H1 (cell line): ENCODE data around the gene SLC2A8. TPM values are rescaled to one million over a fixed set of nuclear protein-coding genes. Genes with fewer than 3 reads are reported as not detected.

Experiments
- CTCF ChIA-PET: fragments of 300-600 bp; sonication (Branson Sonifier 250); formaldehyde crosslinking; loops from one replicate; lab custom pipeline; 2021; ENCODE audit not compliant: partially characterized antibody; lab: Charles Lee
- POLR2A ChIA-PET: fragments of 300-600 bp; sonication (Branson Sonifier 250); formaldehyde crosslinking; loops from one replicate; lab custom pipeline; 2021; ENCODE audit warnings: inconsistent platforms; ENCODE audit not compliant: partially characterized antibody; lab: Charles Lee
- DNase-seq, 2 experiments: peaks; one replicate each; pipeline versions ENCODE4 v3.0.0 to v3.0.0-alpha.2; 2010 to 2022; ENCODE audit warnings: low spot score in 2 of 2, low read depth in 1 of 2, mixed read lengths in 1 of 2
- FAIRE-seq: peaks from 2 replicates; lab custom pipeline; 2011; peaks lifted over from hg19 to GRCh38; lab: Jason Lieb, UNC
- H2AFZ ChIP-seq: 2 replicates; pipeline ENCODE4 v1.8.1; 2012; ENCODE audit warnings: low read length, inconsistent platforms
- H2AK5ac ChIP-seq: 2 replicates; pipeline ENCODE4 v1.6.1; 2013; ENCODE audit warnings: low read depth, low read length
- H2BK120ac ChIP-seq: replicated peaks from 2 replicates; pipeline ENCODE3; 2013; ENCODE audit warnings: low read depth, low read length, inconsistent platforms
- H2BK12ac ChIP-seq: 2 replicates; pipeline ENCODE4 v1.6.1; 2013; ENCODE audit warnings: low read depth, low read length
- H2BK15ac ChIP-seq: 2 replicates; pipeline ENCODE4 v1.6.1; 2013; ENCODE audit warnings: low read length
- H2BK20ac ChIP-seq: 2 replicates; pipeline ENCODE4 v1.6.1; 2013; ENCODE audit warnings: low read length
- H2BK5ac ChIP-seq: 2 replicates; pipeline ENCODE4 v1.6.1; 2013; ENCODE audit warnings: low read depth, low read length
- H3K14ac ChIP-seq: 2 replicates; pipeline ENCODE4 v1.6.1; 2013; ENCODE audit warnings: inconsistent platforms; ENCODE audit not compliant: insufficient read length
- H3K18ac ChIP-seq: 2 replicates; pipeline ENCODE4 v1.6.1; 2013; ENCODE audit warnings: low read length; ENCODE audit errors: extremely low read depth
- H3K23ac ChIP-seq: 2 replicates; pipeline ENCODE4 v1.6.1; 2013; ENCODE audit warnings: inconsistent platforms; ENCODE audit not compliant: insufficient read length
- H3K23me2 ChIP-seq: 2 replicates; pipeline ENCODE4 v1.6.1; 2013; ENCODE audit warnings: low read depth, low read length
- H3K27ac ChIP-seq: 2 replicates; pipeline ENCODE4 v1.6.1; 2011; ENCODE audit warnings: low read depth, low read length, inconsistent platforms
- H3K27me3 ChIP-seq, 4 experiments: replicated peaks in 1 of 4; 1 replicate in 1 of 4; 2 replicates in 3 of 4; pipeline versions ENCODE4 v1.6.1 to v1.8.1; 2011 to 2013; ENCODE audit warnings: low read length in 3 of 4, mild to moderate bottlenecking in 3 of 4, inconsistent platforms in 2 of 4, mixed read lengths in 2 of 4, moderate library complexity in 1 of 4; ENCODE audit not compliant: control insufficient read depth in 3 of 4, insufficient read depth in 3 of 4; ENCODE audit errors: extremely low read depth in 1 of 4
- H3K36me3 ChIP-seq, 4 experiments: 2 replicates each; pipeline versions ENCODE4 v1.6.1 to v1.8.1; 2011 to 2013; ENCODE audit warnings: mild to moderate bottlenecking in 4 of 4, low read length in 3 of 4, moderate library complexity in 2 of 4, control low read depth in 1 of 4, inconsistent platforms in 1 of 4; ENCODE audit not compliant: insufficient read depth in 4 of 4, control insufficient read depth in 2 of 4
- H3K4ac ChIP-seq: replicated peaks from 2 replicates; pipeline ENCODE3; 2013; ENCODE audit warnings: low read length, low read depth, mixed read lengths, inconsistent platforms; ENCODE audit not compliant: insufficient read length
- H3K4me1 ChIP-seq, 4 experiments: replicated peaks in 1 of 4; 1 replicate in 1 of 4; 2 replicates in 3 of 4; pipeline versions ENCODE4 v1.6.1 to v1.8.1; 2011 to 2013; ENCODE audit warnings: low read length in 3 of 4, inconsistent platforms in 2 of 4, mixed read lengths in 1 of 4; ENCODE audit not compliant: insufficient read depth in 4 of 4, control insufficient read depth in 3 of 4
- H3K4me2 ChIP-seq, 2 experiments: 2 replicates each; pipeline versions ENCODE4 v1.6.1 to v1.8.1; 2011 to 2013; ENCODE audit warnings: low read depth in 2 of 2, low read length in 2 of 2, control low read depth in 1 of 2, inconsistent platforms in 1 of 2, mild to moderate bottlenecking in 1 of 2; ENCODE audit not compliant: insufficient read depth in 1 of 2
- H3K4me3 ChIP-seq, 4 experiments: fragments of 200-600, 300-600 bp in 1 of 4; sonication (generic), shearing (Covaris generic), sonication (Bioruptor Twin) in 1 of 4; 2 replicates each; pipeline versions ENCODE4 v1.5.1 to v1.8.1; 2011 to 2016; ENCODE audit warnings: low read length in 4 of 4, low read depth in 3 of 4, control low read depth in 2 of 4, inconsistent platforms in 2 of 4, mild to moderate bottlenecking in 2 of 4, mixed read lengths in 1 of 4, moderate library complexity in 1 of 4; ENCODE audit not compliant: insufficient read depth in 2 of 4; ENCODE audit errors: extremely low read depth in 1 of 4
- H3K56ac ChIP-seq: replicated peaks from 2 replicates; pipeline ENCODE3; 2013; ENCODE audit warnings: low read depth, mild to moderate bottlenecking, mixed read lengths, low read length, inconsistent platforms; ENCODE audit not compliant: insufficient read length
- H3K79me1 ChIP-seq: 2 replicates; pipeline ENCODE4 v1.6.1; 2013; ENCODE audit warnings: low read depth, low read length, control low read depth
- H3K79me2 ChIP-seq, 2 experiments: 2 replicates each; pipeline versions ENCODE4 v1.6.1 to v1.8.1; 2012 to 2013; ENCODE audit warnings: low read length in 2 of 2, mild to moderate bottlenecking in 2 of 2, inconsistent platforms in 1 of 2; ENCODE audit not compliant: insufficient read depth in 2 of 2, control insufficient read depth in 1 of 2
- H3K9ac ChIP-seq, 4 experiments: replicated peaks in 1 of 4; 1 replicate in 1 of 4; 2 replicates in 3 of 4; pipeline versions ENCODE4 v1.6.1 to v1.8.1; 2011 to 2013; ENCODE audit warnings: low read depth in 3 of 4, low read length in 3 of 4, control low read depth in 2 of 4, mild to moderate bottlenecking in 2 of 4, moderate library complexity in 2 of 4, inconsistent platforms in 1 of 4; ENCODE audit errors: extremely low read depth in 1 of 4
- H3K9me3 ChIP-seq, 2 experiments: 2 replicates each; pipeline versions ENCODE4 v1.6.1 to v1.8.1; 2012 to 2013; ENCODE audit warnings: mild to moderate bottlenecking in 2 of 2, moderate library complexity in 2 of 2, control low read depth in 1 of 2, inconsistent platforms in 1 of 2, low read depth in 1 of 2, low read length in 1 of 2, mixed read lengths in 1 of 2; ENCODE audit not compliant: insufficient read depth in 2 of 2
- H4K20me1 ChIP-seq, 2 experiments: replicated peaks in 1 of 2; 2 replicates each; pipeline versions ENCODE3 to v1.8.1; 2011 to 2013; ENCODE audit warnings: inconsistent platforms in 2 of 2, low read length in 2 of 2, mild to moderate bottlenecking in 1 of 2; ENCODE audit not compliant: insufficient read depth in 2 of 2, control insufficient read depth in 1 of 2
- H4K5ac ChIP-seq: 2 replicates; pipeline ENCODE4 v1.6.1; 2013; ENCODE audit warnings: low read length, low read depth, mixed read lengths, inconsistent platforms; ENCODE audit not compliant: insufficient read length
- H4K8ac ChIP-seq: 2 replicates; pipeline ENCODE4 v1.8.0; 2013; ENCODE audit warnings: mild to moderate bottlenecking, moderate library complexity, low read length, inconsistent platforms; ENCODE audit not compliant: insufficient read depth; ENCODE audit errors: extremely low read depth
- H4K91ac ChIP-seq: replicated peaks from 2 replicates; pipeline ENCODE3; 2013; ENCODE audit warnings: low read length, mixed read lengths, inconsistent platforms; ENCODE audit not compliant: insufficient read length
- CEBPB ChIP-seq: IDR thresholded peaks from 2 replicates; pipeline ENCODE4 v1.6.1; 2012; ENCODE audit warnings: low read depth, low read length
- E2F6 ChIP-seq: IDR thresholded peaks from 2 replicates; pipeline ENCODE4 v1.6.1; 2012; ENCODE audit warnings: inconsistent platforms
- EP300 ChIP-seq, 2 experiments: IDR thresholded peaks; 1 replicate in 1 of 2; 2 replicates in 1 of 2; pipeline ENCODE4 v1.6.1; 2011 to 2012; ENCODE audit warnings: low read depth in 2 of 2, low read length in 2 of 2, mild to moderate bottlenecking in 2 of 2, borderline replicate concordance in 1 of 2, inconsistent platforms in 1 of 2, moderate library complexity in 1 of 2
- MAFK ChIP-seq: IDR thresholded peaks from 2 replicates; pipeline ENCODE4 v1.6.1; 2012; ENCODE audit warnings: low read depth, mild to moderate bottlenecking, improper control_type of control experiment, low read length
- NRF1 ChIP-seq: IDR thresholded peaks from 2 replicates; pipeline ENCODE4 v1.6.1; 2011; ENCODE audit warnings: mild to moderate bottlenecking, low read depth, low read length, improper control_type of control experiment
- PHF8 ChIP-seq: fragments of 200-600 bp; sonication (generic); conservative IDR thresholded peaks from 2 replicates; pipeline ENCODE4 v1.7.1; 2012; ENCODE audit warnings: low read depth, mild to moderate bottlenecking, inconsistent platforms, low read length, moderate library complexity
- SIX5 ChIP-seq: IDR thresholded peaks from 2 replicates; pipeline ENCODE4 v1.6.1; 2011; ENCODE audit warnings: mild to moderate bottlenecking, low read depth, low read length
- SP2 ChIP-seq: IDR thresholded peaks from 2 replicates; pipeline ENCODE4 v1.6.1; 2012; ENCODE audit warnings: mild to moderate bottlenecking, low read length, inconsistent platforms
- SRF ChIP-seq: IDR thresholded peaks from 2 replicates; pipeline ENCODE4 v1.6.1; 2011; ENCODE audit warnings: mild to moderate bottlenecking, low read depth, low read length, moderate library complexity
- TAF7 ChIP-seq: optimal IDR thresholded peaks from 2 replicates; pipeline ENCODE3; 2011; ENCODE audit warnings: low read depth, mild to moderate bottlenecking, inconsistent platforms, low read length, moderate library complexity, borderline replicate concordance
- WGBS, 2 experiments: shearing (Covaris generic) in 1 of 2; methylation state at CpG; one replicate each; pipeline versions ENCODE4 v1.1.6 to v1.1.7; 2013 to 2015; ENCODE audit warnings: low lambda C conversion rate in 2 of 2, mixed read lengths in 2 of 2, inconsistent platforms in 1 of 2, low coverage in 1 of 2, missing lambda C conversion rate in 1 of 2; ENCODE audit not compliant: insufficient replicate concordance in 2 of 2, insufficient coverage in 1 of 2, insufficient read length in 1 of 2; ENCODE audit errors: extremely low coverage in 1 of 2, missing lambda C conversion rate in 1 of 2; 5-methylcytosine and 5-hydroxymethylcytosine counted together
- polyA plus RNA-seq, 7 experiments: library from polyadenylated mRNA; depleted of rRNA in 3 of 7; stranded (reverse) in 5 of 7; unstranded in 2 of 7; fragments of >200 nt in 5 of 7; fragments of 200-250 nt in 2 of 7; gene quantifications; 1 replicate in 5 of 7; 2 replicates in 1 of 7; 4 replicates in 1 of 7; pipeline versions ENCODE4 v1.2.1 to v1.2.3, GENCODE V29; 2011 to 2013; ENCODE audit warnings: missing spikeins in 2 of 7, mixed read lengths in 2 of 7
- total RNA-seq: library from RNA; stranded (reverse); fragmentation: NEBNext Ultra II Directional; extraction: Animal tissue kit (Norgen Biotek cat#: 25700); gene quantifications from 2 replicates; pipeline ENCODE4 v1.2.1, GENCODE V29; 2021

SLC2A8 gene
- total and polyA plus RNA-seq, 2 of the 8 experiments (the other 6 are each of a cell fraction or from before 2014, with no cell fraction given): 24.6 to 36.4 TPM

- CTCF ChIA-PET: interaction anchor here (0.6 to 1.9 kb wide), 8 partner anchors 13 to 509 kb away, joined by 3 to 7 read pairs (median 3); partner anchors contain the start of genes RALGPS1 and SLC2A8
- TF ChIP-seq TAF7 (peak; percentile 86), SRF (peak; percentile 52; the same call in 1 of the 2 replicates), PHF8 (peak; percentile 59), MAFK (no peak), CEBPB (no peak), SP2 (no peak), E2F6 (no peak), NRF1 (peak; percentile 40; the same call in 1 of the 2 replicates), SIX5 (peak; percentile 53), EP300 (IDR thresholded peaks at IDR 0.05; ENCODE audit: borderline replicate concordance in 1 of 2, low read depth in 2 of 2, low read length in 2 of 2) (no peak)
Measured at GRCh38 chr9:127423934-127424675, 27.1 kb downstream of the SLC2A8 start, which contains the start of gene ZNF79. Gene ZNF79 (plus strand): TSS chr9:127424382. CDS start chr9:127424788, 406 bp downstream.

More at GRCh38 chr9:127423934-127424675, 27.1 kb downstream of the SLC2A8 start, which contains the start of gene ZNF79:
- 1% methylated on average over 54 of the region's 54 CpGs; no CpG with 5 or more reads in 1 of the 2 experiments for WGBS, 2 experiments
- Histone ChIP-seq H3K18ac (peak within 1 kb of the TSS; percentile 98), H4K20me1 (peaks cover 0 to 6% of the 10 kb centered on the region in 2 experiments), H3K4ac (peak within 1 kb of the TSS; percentile 81), H3K14ac (no peak within 1 kb of the TSS), H2BK12ac (peak within 1 kb of the TSS; percentile 81; the same call in 1 of the 2 replicates), H3K9ac (peak within 1 kb of the TSS; percentile 78 to 90 (median 88)), H3K79me1 (peaks cover 3% of the 10 kb centered on the region), H3K4me2 (peak within 1 kb of the TSS; percentile 58 to 74), H4K91ac (peak within 1 kb of the TSS; percentile 91), H3K4me1 (peaks cover 0 to 12% (median 6%) of the 10 kb centered on the region in 4 experiments; a peak in 5 of 7 replicates), H3K27ac (peak within 1 kb of the TSS; percentile 94), H3K27me3 (no peaks in the 10 kb centered on the region), H2BK15ac (0 out of 2 replicates have a peak within 1 kb of the TSS, but pooled peaks have one; percentile 61), H2BK20ac (0 out of 2 replicates have a peak within 1 kb of the TSS, but pooled peaks have one; percentile 86), H2BK5ac (peak within 1 kb of the TSS; percentile 93), H3K79me2 (peaks cover 7 to 44% of the 10 kb centered on the region in 2 experiments), H3K56ac (peak within 1 kb of the TSS; percentile 93), H3K23me2 (peaks cover 13% of the 10 kb centered on the region), H4K8ac (peak within 1 kb of the TSS; percentile 63), H3K4me3 (peak within 1 kb of the TSS; percentile 87 to 96 (median 94)), H3K23ac (no peak within 1 kb of the TSS), H3K9me3 (no peaks in the 10 kb centered on the region), H3K36me3 (peaks cover 0 to 6% (median 0%) of the 10 kb centered on the region in 4 experiments; a peak in 3 of 8 replicates), H2AFZ (peak within 1 kb of the TSS; percentile 88), H2BK120ac (no peak within 1 kb of the TSS), H4K5ac (peak within 1 kb of the TSS; percentile 98), H2AK5ac (no peak within 1 kb of the TSS)
- POLR2A ChIA-PET: interaction anchor here (0.7 to 6.3 kb wide), 21 partner anchors 9 to 302 kb away, joined by 3 to 59 read pairs (median 4); partner anchors contain the start of genes LRSAM1, RPL12, SLC2A8 and TTC16
- FAIRE-seq (no peak), DNase-seq (peak; percentile 82 to 95)
